DND-41 (cell line): ENCODE data around the gene FAM83G.
"Not testable (repeated sequence)": the region's sequence is repeated elsewhere in the genome, so short reads cannot be mapped to it uniquely, and the experiment has no call there.

ENCODE experiments used
- ATAC-seq: fragments of 200-7000 bp; cut with Tn5 transposase; 3 replicates; pipeline ENCODE4 v1.9.1; 2021; ENCODE audit warnings: low read depth; ENCODE audit not compliant: insufficient read depth
- DNase-seq: peaks from one replicate; pipeline ENCODE4 v3.0.0-alpha.2; 2020
- H2AFZ ChIP-seq: 2 replicates; pipeline ENCODE4 v1.6.0; 2012; ENCODE audit warnings: low read depth, low read length
- H3K27ac ChIP-seq: 2 replicates; pipeline ENCODE4 v1.5.1; 2012; ENCODE audit warnings: low read length, inconsistent platforms
- H3K27me3 ChIP-seq: fragments of 200-600 bp; sonication (generic); 2 replicates; pipeline ENCODE4 v1.6.0; 2012; ENCODE audit warnings: low read length, mild to moderate bottlenecking, inconsistent platforms; ENCODE audit not compliant: insufficient read depth, poor library complexity
- H3K36me3 ChIP-seq: 2 replicates; pipeline ENCODE4 v1.5.1; 2012; ENCODE audit warnings: low read length, inconsistent platforms; ENCODE audit not compliant: insufficient read depth
- H3K4me1 ChIP-seq: 2 replicates; pipeline ENCODE4 v1.5.1; 2012; ENCODE audit warnings: mild to moderate bottlenecking, low read length; ENCODE audit not compliant: insufficient read depth
- H3K4me2 ChIP-seq: 2 replicates; pipeline ENCODE4 v1.6.0; 2012; ENCODE audit warnings: mild to moderate bottlenecking, moderate library complexity, low read length, inconsistent platforms; ENCODE audit not compliant: insufficient read depth
- H3K4me3 ChIP-seq, 2 experiments: fragments of 200-600 bp in 1 of 2; shearing (Covaris generic) in 1 of 2; 2 replicates each; pipeline ENCODE4 v1.5.1; 2012 to 2016; ENCODE audit warnings: inconsistent platforms in 2 of 2, low read length in 2 of 2, mild to moderate bottlenecking in 2 of 2, low read depth in 1 of 2, moderate library complexity in 1 of 2
- H3K79me2 ChIP-seq: 2 replicates; pipeline ENCODE4 v1.6.0; 2012; ENCODE audit warnings: low read length, inconsistent platforms; ENCODE audit not compliant: insufficient read depth
- H3K9ac ChIP-seq: 2 replicates; pipeline ENCODE4 v1.6.0; 2012; ENCODE audit warnings: low read depth, mild to moderate bottlenecking, inconsistent platforms, low read length, moderate library complexity
- H3K9me3 ChIP-seq: 2 replicates; pipeline ENCODE4 v1.5.1; 2012; ENCODE audit warnings: low read length, moderate library complexity, mild to moderate bottlenecking, inconsistent platforms; ENCODE audit not compliant: insufficient read depth, severe bottlenecking
- H4K20me1 ChIP-seq: 2 replicates; pipeline ENCODE4 v1.6.0; 2012; ENCODE audit warnings: low read length; ENCODE audit not compliant: insufficient read depth
- EZH2 ChIP-seq: IDR thresholded peaks from 3 replicates; pipeline ENCODE4 v1.6.1; 2012; ENCODE audit warnings: borderline replicate concordance, low read depth, mild to moderate bottlenecking, moderate library complexity, low read length, inconsistent platforms; ENCODE audit not compliant: severe bottlenecking
- TF ChIP-seq, protein P1 (sequence below): IDR thresholded peaks from 2 replicates; pipeline ENCODE4 v1.5.1; 2012; ENCODE audit warnings: borderline replicate concordance, low read length, moderate library complexity, mild to moderate bottlenecking; ENCODE audit not compliant: poor library complexity, severe bottlenecking; ENCODE audit errors: extremely low read depth

Gene FAM83G

DNA sequence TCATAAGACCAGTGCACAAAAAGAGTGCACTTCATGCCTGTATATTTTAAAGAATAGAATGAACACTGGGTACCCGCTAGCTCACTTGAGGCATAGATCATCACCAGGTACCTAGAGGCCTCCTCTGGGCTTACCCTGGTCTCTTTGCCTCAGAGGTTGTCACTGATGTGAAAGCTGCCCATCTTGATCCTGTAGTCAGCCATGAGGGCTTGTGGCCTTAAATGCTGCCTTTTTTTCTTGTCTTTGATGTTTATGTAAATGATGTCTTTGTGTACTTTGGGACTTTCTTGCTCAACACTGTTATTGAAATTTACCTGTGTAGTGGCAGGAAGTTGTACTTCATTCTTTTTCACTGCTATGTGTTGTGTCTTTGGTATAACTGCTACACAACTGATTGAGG is 79.4 kb downstream of the FAM83G start:
- peaks cover 33% of the 10 kb centered on the region for H3K36me3 ChIP-seq
- no peak for TF ChIP-seq EZH2
- TF ChIP-seq, protein P1, sequence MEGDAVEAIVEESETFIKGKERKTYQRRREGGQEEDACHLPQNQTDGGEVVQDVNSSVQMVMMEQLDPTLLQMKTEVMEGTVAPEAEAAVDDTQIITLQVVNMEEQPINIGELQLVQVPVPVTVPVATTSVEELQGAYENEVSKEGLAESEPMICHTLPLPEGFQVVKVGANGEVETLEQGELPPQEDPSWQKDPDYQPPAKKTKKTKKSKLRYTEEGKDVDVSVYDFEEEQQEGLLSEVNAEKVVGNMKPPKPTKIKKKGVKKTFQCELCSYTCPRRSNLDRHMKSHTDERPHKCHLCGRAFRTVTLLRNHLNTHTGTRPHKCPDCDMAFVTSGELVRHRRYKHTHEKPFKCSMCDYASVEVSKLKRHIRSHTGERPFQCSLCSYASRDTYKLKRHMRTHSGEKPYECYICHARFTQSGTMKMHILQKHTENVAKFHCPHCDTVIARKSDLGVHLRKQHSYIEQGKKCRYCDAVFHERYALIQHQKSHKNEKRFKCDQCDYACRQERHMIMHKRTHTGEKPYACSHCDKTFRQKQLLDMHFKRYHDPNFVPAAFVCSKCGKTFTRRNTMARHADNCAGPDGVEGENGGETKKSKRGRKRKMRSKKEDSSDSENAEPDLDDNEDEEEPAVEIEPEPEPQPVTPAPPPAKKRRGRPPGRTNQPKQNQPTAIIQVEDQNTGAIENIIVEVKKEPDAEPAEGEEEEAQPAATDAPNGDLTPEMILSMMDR, result no peak

DNA sequence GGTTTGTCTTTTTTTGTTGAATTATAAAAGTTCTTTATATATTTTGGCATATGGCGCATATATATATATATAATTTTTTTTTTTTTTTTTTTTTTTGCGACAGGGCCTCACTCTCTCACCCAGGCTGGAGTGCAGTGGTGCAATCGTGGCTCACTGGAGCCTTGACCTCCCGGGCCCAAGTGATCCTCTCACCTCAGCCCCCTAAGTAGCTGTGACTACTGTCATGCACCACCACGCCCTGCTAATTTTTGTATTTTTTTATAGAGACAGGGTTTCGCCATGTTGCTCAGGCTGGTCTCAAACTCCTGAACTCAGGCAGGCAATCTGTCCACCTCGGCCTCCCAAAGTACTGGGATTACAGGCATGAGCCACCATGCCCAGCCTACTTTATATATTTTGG is 82.0 kb downstream of the FAM83G start:
- not testable (repeated sequence) for ATAC-seq, H4K20me1 ChIP-seq, H3K79me2 ChIP-seq, H3K4me1 ChIP-seq, H3K27me3 ChIP-seq, H2AFZ ChIP-seq, DNase-seq, H3K4me3 ChIP-seq, H3K27ac ChIP-seq, H3K9me3 ChIP-seq, H3K9ac ChIP-seq, H3K4me2 ChIP-seq
- peaks cover 27% of the 10 kb centered on the region for H3K36me3 ChIP-seq

More for the DNA sequence above, 79.4 kb downstream of the FAM83G start:
- ATAC-seq (no peak), DNase-seq (no peak)
- no peak overlapping the region for H2AFZ ChIP-seq
- H3K27me3 ChIP-seq, result no peaks in the 10 kb centered on the region
- H3K27ac ChIP-seq, result no peak overlapping the region
- H3K4me3 ChIP-seq, result no peak overlapping the region
- H4K20me1 ChIP-seq, result no peaks in the 10 kb centered on the region; the same call in 1 of the 2 replicates
- H3K79me2 ChIP-seq, result peaks cover 5% of the 10 kb centered on the region; the same call in 1 of the 2 replicates
- no peak overlapping the region for H3K4me2 ChIP-seq
- no peaks in the 10 kb centered on the region for H3K4me1 ChIP-seq
- no peak overlapping the region for H3K9ac ChIP-seq
- H3K9me3 ChIP-seq, result no peaks in the 10 kb centered on the region

DNA sequence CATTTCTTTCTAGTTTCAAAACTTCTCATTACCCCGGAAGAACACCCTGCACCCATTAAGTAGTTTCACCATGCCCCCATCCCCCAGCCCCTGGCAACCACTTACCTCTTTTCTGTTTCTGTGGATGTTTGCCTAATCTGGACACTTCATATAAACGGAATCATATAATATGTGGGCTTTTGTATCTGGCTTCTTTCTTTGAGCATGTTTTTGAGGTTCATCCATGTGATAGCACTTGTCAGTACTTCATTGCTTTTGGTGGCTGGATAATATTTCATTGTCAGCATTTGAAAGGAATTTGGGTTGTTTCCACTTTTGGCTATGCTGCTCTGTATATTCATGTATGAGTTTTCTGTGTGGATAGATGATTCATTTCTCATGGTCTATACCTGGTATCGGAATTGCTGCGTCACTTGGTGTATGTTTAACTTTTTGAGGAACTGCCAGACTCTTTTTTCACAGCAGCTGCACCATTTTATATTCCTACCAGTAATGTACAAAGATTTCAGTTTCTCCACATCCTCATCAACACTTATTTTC is 82.6 kb downstream of the FAM83G start:
- no peaks in the 10 kb centered on the region for H3K27me3 ChIP-seq
- no peak overlapping the region for H2AFZ ChIP-seq
- peaks cover 5% of the 10 kb centered on the region; the same call in 1 of the 2 replicates for H3K79me2 ChIP-seq
- H3K27ac ChIP-seq, result no peak overlapping the region
- TF ChIP-seq EZH2, result no peak
- TF ChIP-seq, protein P1, result no peak
- no peaks in the 10 kb centered on the region for H3K4me1 ChIP-seq
- peaks cover 30% of the 10 kb centered on the region for H3K36me3 ChIP-seq
- peaks cover 3% of the 10 kb centered on the region; the same call in 1 of the 2 replicates for H4K20me1 ChIP-seq
- H3K4me3 ChIP-seq, result no peak overlapping the region
- no peak overlapping the region for H3K4me2 ChIP-seq
- ATAC-seq, result no peak
- no peaks in the 10 kb centered on the region for H3K9me3 ChIP-seq
- H3K9ac ChIP-seq, result no peak overlapping the region
- no peak for DNase-seq

DNA sequence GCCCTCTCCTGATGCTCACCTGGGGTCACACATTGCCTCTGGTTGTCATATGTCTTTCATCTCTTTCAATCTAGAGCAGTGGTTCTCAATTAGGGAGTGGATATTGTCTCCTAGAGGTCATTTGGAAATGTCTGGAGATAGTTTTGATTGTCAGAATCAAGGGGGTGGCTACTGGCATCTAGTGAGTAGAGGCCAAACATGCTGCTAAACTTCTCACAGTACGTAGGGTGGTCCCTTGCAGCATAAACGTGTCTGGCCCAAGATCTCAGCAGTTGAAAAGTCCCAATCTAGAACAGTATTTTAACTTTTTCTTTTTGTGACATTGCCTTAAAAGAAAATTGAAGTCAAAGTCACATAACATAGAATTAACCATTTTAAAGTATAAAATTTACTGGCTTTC is 83.1 kb downstream of the FAM83G start:
- no peak overlapping the region for H3K4me2 ChIP-seq
- ATAC-seq, result no peak
- H3K27me3 ChIP-seq, result no peaks in the 10 kb centered on the region
- no peak overlapping the region for H3K27ac ChIP-seq
- H3K9ac ChIP-seq, result no peak overlapping the region
- peaks cover 32% of the 10 kb centered on the region for H3K36me3 ChIP-seq
- no peak for TF ChIP-seq EZH2
- TF ChIP-seq, protein P1, result no peak
- no peak overlapping the region for H2AFZ ChIP-seq
- peaks cover 5% of the 10 kb centered on the region; the same call in 1 of the 2 replicates for H3K79me2 ChIP-seq
- no peak overlapping the region for H3K4me3 ChIP-seq
- peaks cover 3% of the 10 kb centered on the region; the same call in 1 of the 2 replicates for H4K20me1 ChIP-seq
- H3K9me3 ChIP-seq, result no peaks in the 10 kb centered on the region
- no peaks in the 10 kb centered on the region for H3K4me1 ChIP-seq
- no peak for DNase-seq
